ENCODE data around the gene SEM1. TPM values are rescaled to one million over a fixed set of nuclear protein-coding genes. Genes with fewer than 3 reads are reported as not detected.
"Not testable (repeated sequence)": the region's sequence is repeated elsewhere in the genome, so short reads cannot be mapped to it uniquely, and the experiment has no call there.

Gene SEM1
- total RNA-seq, 1 experiment from 2014 or later = 73.3 TPM

- peak; percentile 53 for ATAC-seq
- ChIA-PET POLR2A (no interaction called here), CTCF (no interaction called here)
Observed at GRCh38 chr7:96723622-96724021, 14.0 kb upstream of the SEM1 start.

GRCh38 chr7:96722928-96723327 is 13.3 kb upstream of the SEM1 start:
- H3K36me3 Mint-ChIP-seq; H3K9me3 Mint-ChIP-seq; ATAC-seq; H3K27ac Mint-ChIP-seq; H3K4me3 Mint-ChIP-seq; CTCF ChIA-PET; DNase-seq (ENCODE audit: low spot score): not testable (repeated sequence)
- Mint-ChIP-seq H3K4me1 (peaks cover 40% of the 10 kb centered on the region), H3K27me3 (ENCODE audit: low read depth) (peaks cover 10% of the 10 kb centered on the region)
- POLR2A ChIA-PET = interaction anchor here (0.5 kb wide), 1 partner anchor 32 kb away, joined by 5 read pairs; no protein-coding TSS in a partner anchor

More at GRCh38 chr7:96723622-96724021, 14.0 kb upstream of the SEM1 start:
- Mint-ChIP-seq H3K27ac (no peak overlapping the region), H3K9me3 (peaks cover 5% of the 10 kb centered on the region), H3K4me1 (peaks cover 39% of the 10 kb centered on the region), H3K4me3 (no peak overlapping the region), H3K27me3 (ENCODE audit: low read depth) (peaks cover 10% of the 10 kb centered on the region), H3K36me3 (no peaks in the 10 kb centered on the region)
- TF ChIP-seq ATF6 (CRISPR knock-in tag; IDR thresholded peaks at IDR 0.05) = no peak
- TF ChIP-seq MYBL2 (CRISPR knock-in tag; IDR thresholded peaks at IDR 0.05) = no peak
- no peak for TF ChIP-seq CBFB (CRISPR knock-in tag; IDR thresholded peaks at IDR 0.05; ENCODE audit: low read depth)
- TF ChIP-seq FOXJ3 (CRISPR knock-in tag; IDR thresholded peaks at IDR 0.05; ENCODE audit: borderline replicate concordance) = no peak
- 0 out of 2 replicates have a peak, but pooled peaks have one; percentile 17 for TF ChIP-seq ZMAT4 (CRISPR knock-in tag; IDR thresholded peaks at IDR 0.05)
- DNase-seq (ENCODE audit: low spot score) = no peak

- no peaks in the 10 kb centered on the region for H3K36me3 Mint-ChIP-seq
- CTCF ChIA-PET = no interaction called here
- no peak for TF ChIP-seq ZNF396 (CRISPR knock-in tag; IDR thresholded peaks at IDR 0.05; ENCODE audit: borderline replicate concordance)
- TF ChIP-seq ZNF532 (CRISPR knock-in tag; IDR thresholded peaks at IDR 0.05; ENCODE audit: borderline replicate concordance) = no peak
- TF ChIP-seq STAT6 (CRISPR knock-in tag; conservative IDR thresholded peaks at IDR 0.05; ENCODE audit: low read depth) = no peak
- TF ChIP-seq CTCF (IDR thresholded peaks at IDR 0.05) = no peak
- no peak for TF ChIP-seq ELF4 (CRISPR knock-in tag; IDR thresholded peaks at IDR 0.05; ENCODE audit: low read depth)
- no peak for TF ChIP-seq NR3C1 (CRISPR knock-in tag; conservative IDR thresholded peaks at IDR 0.05; ENCODE audit: low read depth)
- TF ChIP-seq E2F5 (CRISPR knock-in tag; IDR thresholded peaks at IDR 0.05) = no peak
- no peak for TF ChIP-seq MXD4 (CRISPR knock-in tag; IDR thresholded peaks at IDR 0.05; ENCODE audit: borderline replicate concordance)
- no peak for TF ChIP-seq GABPB1 (CRISPR knock-in tag; IDR thresholded peaks at IDR 0.05)
- no peak for TF ChIP-seq FOXK1 (CRISPR knock-in tag; IDR thresholded peaks at IDR 0.05)
- TF ChIP-seq ZNF263 (CRISPR knock-in tag; IDR thresholded peaks at IDR 0.05; ENCODE audit: low read depth) = no peak
- no peak for TF ChIP-seq ATF2 (CRISPR knock-in tag; IDR thresholded peaks at IDR 0.05; ENCODE audit: borderline replicate concordance, low read depth)
Observed at GRCh38 chr7:96720843-96721242, 11.2 kb upstream of the SEM1 start.

More at GRCh38 chr7:96720843-96721242, 11.2 kb upstream of the SEM1 start:
- POLR2A ChIA-PET = interaction anchor here (0.5 kb wide), 1 partner anchor 310 kb away, joined by 5 read pairs; no protein-coding TSS in a partner anchor
- peaks cover 35% of the 10 kb centered on the region for H3K4me1 Mint-ChIP-seq
- H3K9me3 Mint-ChIP-seq = peaks cover 18% of the 10 kb centered on the region
- H3K4me3 Mint-ChIP-seq = no peak overlapping the region
- peaks cover 10% of the 10 kb centered on the region for H3K27me3 Mint-ChIP-seq (ENCODE audit: low read depth)
- H3K27ac Mint-ChIP-seq = no peak overlapping the region
- ATAC-seq = no peak
- no peak for DNase-seq (ENCODE audit: low spot score)

All from WTC11 (cell line).